GM19438 (cell line): Measurements from ENCODE around the gene SORCS2.
"Not testable (repeated sequence)": the region's sequence is repeated elsewhere in the genome, so short reads cannot be mapped to it uniquely, and the experiment has no call there.

Source experiments
- ATAC-seq: cut with Tn5 transposase; IDR thresholded peaks from one replicate; pipeline ENCODE4 v1.9.1; 2021; ENCODE audit warnings: low read depth; ENCODE audit not compliant: unreplicated experiment

The SORCS2 gene

GRCh38 chr4:7431696-7432530 lies 239.6 kb downstream of the SORCS2 start:
- ATAC-seq = no peak

GRCh38 chr4:7432531-7433375 lies 240.4 kb downstream of the SORCS2 start:
- no peak for ATAC-seq

- no peak for ATAC-seq
Measured at GRCh38 chr4:7433376-7434140, 241.2 kb downstream of the SORCS2 start.

- ATAC-seq = no peak
Measured at GRCh38 chr4:7434141-7434765, 241.9 kb downstream of the SORCS2 start.

GRCh38 chr4:7434766-7435150 lies 242.4 kb downstream of the SORCS2 start, which contains the start of gene PSAPL1:
PSAPL1 (minus strand) TSS chr4:7434930; CDS start chr4:7434879, 51 bp downstream.
- no peak for ATAC-seq

GRCh38 chr4:7435471-7436061 lies 243.2 kb downstream of the SORCS2 start:
- no peak for ATAC-seq

- ATAC-seq = no peak
Measured at GRCh38 chr4:7436256-7436655, 243.9 kb downstream of the SORCS2 start.

GRCh38 chr4:7439699-7440098 lies 247.4 kb downstream of the SORCS2 start:
- no peak for ATAC-seq

GRCh38 chr4:7441201-7441600 lies 248.9 kb downstream of the SORCS2 start:
- no peak for ATAC-seq

- ATAC-seq = no peak
Measured at GRCh38 chr4:7442574-7443162, 250.3 kb downstream of the SORCS2 start.

- no peak for ATAC-seq
Measured at GRCh38 chr4:7444314-7444713, 252.0 kb downstream of the SORCS2 start.

- no peak for ATAC-seq
Measured at GRCh38 chr4:7444731-7445130, 252.4 kb downstream of the SORCS2 start.

GRCh38 chr4:7447236-7447635 lies 254.9 kb downstream of the SORCS2 start:
- no peak for ATAC-seq

- no peak for ATAC-seq
Measured at GRCh38 chr4:7448036-7448435, 255.7 kb downstream of the SORCS2 start.

GRCh38 chr4:7450775-7451433 lies 258.6 kb downstream of the SORCS2 start:
- ATAC-seq = no peak

- no peak for ATAC-seq
Measured at GRCh38 chr4:7451434-7451789, 259.1 kb downstream of the SORCS2 start.

GRCh38 chr4:7451800-7452199 lies 259.5 kb downstream of the SORCS2 start:
- no peak for ATAC-seq

GRCh38 chr4:7452802-7453201 lies 260.5 kb downstream of the SORCS2 start:
- not testable (repeated sequence) for ATAC-seq
